Measurements from ENCODE around the gene PTDSS2. TPM values are rescaled to one million over a fixed set of nuclear protein-coding genes. Genes with fewer than 3 reads are reported as not detected.

PTDSS2 gene
- total RNA-seq, 1 donor from 2014 or later = 81.1 TPM

DNA sequence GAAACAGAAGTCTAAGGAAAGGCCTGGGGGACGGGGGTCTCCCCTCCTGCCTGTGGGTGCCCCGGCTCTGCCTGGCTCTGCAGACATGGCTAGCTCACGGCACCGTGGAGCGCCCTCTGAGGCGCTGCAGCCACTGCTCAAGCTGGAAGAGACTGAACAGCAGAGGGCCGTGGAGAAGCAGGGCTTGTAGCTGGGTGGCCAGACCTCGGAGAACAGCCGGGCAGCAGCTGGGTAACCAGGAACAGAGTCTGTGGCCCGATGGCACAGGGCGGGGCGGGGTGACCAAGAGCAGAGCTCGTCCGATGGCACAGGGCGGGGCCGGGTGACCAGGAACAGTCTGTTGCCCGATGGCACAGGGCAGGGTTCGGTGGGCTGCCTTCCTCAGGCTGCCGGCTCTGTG, 38.9 kb downstream of the PTDSS2 start:
- Histone ChIP-seq H3K27me3 (ENCODE audit: control insufficient read depth, insufficient read depth, low read length) (no peaks in the 10 kb centered on the region), H3K36me3 (ENCODE audit: control insufficient read depth, insufficient read depth, low read length) (no peaks in the 10 kb centered on the region), H3K4me3 (ENCODE audit: low read depth, low read length) (no peak overlapping the region)
- no peak for DNase-seq (ENCODE audit: low read depth)
- TF ChIP-seq, protein P1, sequence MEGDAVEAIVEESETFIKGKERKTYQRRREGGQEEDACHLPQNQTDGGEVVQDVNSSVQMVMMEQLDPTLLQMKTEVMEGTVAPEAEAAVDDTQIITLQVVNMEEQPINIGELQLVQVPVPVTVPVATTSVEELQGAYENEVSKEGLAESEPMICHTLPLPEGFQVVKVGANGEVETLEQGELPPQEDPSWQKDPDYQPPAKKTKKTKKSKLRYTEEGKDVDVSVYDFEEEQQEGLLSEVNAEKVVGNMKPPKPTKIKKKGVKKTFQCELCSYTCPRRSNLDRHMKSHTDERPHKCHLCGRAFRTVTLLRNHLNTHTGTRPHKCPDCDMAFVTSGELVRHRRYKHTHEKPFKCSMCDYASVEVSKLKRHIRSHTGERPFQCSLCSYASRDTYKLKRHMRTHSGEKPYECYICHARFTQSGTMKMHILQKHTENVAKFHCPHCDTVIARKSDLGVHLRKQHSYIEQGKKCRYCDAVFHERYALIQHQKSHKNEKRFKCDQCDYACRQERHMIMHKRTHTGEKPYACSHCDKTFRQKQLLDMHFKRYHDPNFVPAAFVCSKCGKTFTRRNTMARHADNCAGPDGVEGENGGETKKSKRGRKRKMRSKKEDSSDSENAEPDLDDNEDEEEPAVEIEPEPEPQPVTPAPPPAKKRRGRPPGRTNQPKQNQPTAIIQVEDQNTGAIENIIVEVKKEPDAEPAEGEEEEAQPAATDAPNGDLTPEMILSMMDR (IDR thresholded peaks at IDR 0.05; ENCODE audit: insufficient read depth, low read length, poor library complexity, severe bottlenecking) = no peak

DNA sequence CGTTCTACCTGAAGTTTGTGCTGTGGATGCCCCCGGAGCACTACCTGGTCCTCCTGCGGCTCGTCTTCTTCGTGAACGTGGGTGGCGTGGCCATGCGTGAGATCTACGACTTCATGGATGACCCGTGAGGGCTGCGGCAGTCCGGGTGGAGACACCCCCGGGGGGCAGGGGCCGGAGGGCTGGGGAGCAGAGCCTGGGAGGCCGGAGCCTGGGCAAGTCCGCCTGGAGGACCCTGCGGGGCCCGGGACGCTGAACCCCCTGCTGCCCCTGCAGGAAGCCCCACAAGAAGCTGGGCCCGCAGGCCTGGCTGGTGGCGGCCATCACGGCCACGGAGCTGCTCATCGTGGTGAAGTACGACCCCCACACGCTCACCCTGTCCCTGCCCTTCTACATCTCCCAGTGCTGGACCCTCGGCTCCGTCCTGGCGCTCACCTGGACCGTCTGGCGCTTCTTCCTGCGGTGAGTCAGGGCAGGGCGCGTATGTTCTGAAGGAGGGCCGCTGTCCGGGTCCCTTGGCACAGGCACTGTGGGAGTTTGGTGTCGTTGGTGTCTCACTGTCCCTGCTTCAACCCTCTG, 39.6 kb downstream of the PTDSS2 start:
- TF ChIP-seq, protein P1 (IDR thresholded peaks at IDR 0.05; ENCODE audit: insufficient read depth, low read length, poor library complexity, severe bottlenecking) = no peak
- Histone ChIP-seq H3K27me3 (ENCODE audit: control insufficient read depth, insufficient read depth, low read length) (no peaks in the 10 kb centered on the region), H3K4me3 (ENCODE audit: low read depth, low read length) (no peak overlapping the region), H3K36me3 (ENCODE audit: control insufficient read depth, insufficient read depth, low read length) (no peaks in the 10 kb centered on the region)
- DNase-seq (ENCODE audit: low read depth) = no peak

DNA sequence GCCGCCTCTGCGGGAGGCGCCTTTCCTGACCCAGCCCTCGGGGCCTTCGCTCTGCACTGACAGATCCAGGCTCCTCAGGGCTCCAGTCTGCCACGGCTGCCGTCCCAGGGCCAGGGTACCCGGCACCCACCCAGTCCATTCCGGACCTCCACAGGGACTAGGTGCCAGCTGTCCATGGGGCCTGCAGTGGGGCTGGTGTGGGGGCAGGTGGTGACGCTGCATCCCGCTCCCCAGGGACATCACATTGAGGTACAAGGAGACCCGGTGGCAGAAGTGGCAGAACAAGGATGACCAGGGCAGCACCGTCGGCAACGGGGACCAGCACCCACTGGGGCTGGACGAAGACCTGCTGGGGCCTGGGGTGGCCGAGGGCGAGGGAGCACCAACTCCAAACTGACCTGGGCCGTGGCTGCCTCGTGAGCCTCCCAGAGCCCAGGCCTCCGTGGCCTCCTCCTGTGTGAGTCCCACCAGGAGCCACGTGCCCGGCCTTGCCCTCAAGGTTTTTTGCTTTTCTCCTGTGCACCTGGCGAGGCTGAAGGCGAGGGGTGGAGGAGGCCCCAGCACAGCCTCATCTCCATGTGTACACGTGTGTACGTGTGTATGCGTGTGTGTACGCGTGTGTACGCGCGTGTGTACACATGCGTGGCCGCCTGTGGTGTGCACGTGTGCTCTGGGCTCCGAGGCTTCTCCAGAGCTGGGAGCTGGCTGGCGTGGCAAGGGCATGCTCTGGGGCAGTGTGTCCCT, 40.3 kb downstream of the PTDSS2 start:
- H3K36me3 ChIP-seq (ENCODE audit: control insufficient read depth, insufficient read depth, low read length) = peaks cover 1% of the 10 kb centered on the region
- no peak for DNase-seq (ENCODE audit: low read depth)

DNA sequence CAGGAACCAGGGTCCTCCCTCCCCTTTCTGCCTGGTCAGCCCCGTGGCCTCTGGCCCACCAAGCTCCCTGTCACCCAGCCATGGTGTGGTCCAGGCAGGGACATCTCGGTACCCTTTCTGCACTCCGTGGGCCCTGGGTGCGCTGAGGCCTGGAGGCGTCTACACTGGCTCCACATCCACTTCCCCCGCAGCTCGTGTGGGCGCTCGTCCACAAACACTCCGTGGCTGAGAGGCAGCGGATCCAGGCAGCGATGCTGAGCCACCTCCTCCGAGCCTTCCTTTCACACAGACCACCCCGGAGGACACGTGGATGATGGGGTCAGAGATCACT, 40.8 kb downstream of the PTDSS2 start:
- H3K4me3 ChIP-seq (ENCODE audit: low read depth, low read length) = no peak overlapping the region
- H3K36me3 ChIP-seq (ENCODE audit: control insufficient read depth, insufficient read depth, low read length) = peaks cover 1% of the 10 kb centered on the region
- no peaks in the 10 kb centered on the region for H3K27me3 ChIP-seq (ENCODE audit: control insufficient read depth, insufficient read depth, low read length)
- TF ChIP-seq, protein P1 (IDR thresholded peaks at IDR 0.05; ENCODE audit: insufficient read depth, low read length, poor library complexity, severe bottlenecking) = no peak
- DNase-seq (ENCODE audit: low read depth) = no peak

More for the DNA sequence above, 40.3 kb downstream of the PTDSS2 start:
- TF ChIP-seq, protein P1 (IDR thresholded peaks at IDR 0.05; ENCODE audit: insufficient read depth, low read length, poor library complexity, severe bottlenecking) = no peak
- Histone ChIP-seq H3K27me3 (ENCODE audit: control insufficient read depth, insufficient read depth, low read length) (no peaks in the 10 kb centered on the region), H3K4me3 (ENCODE audit: low read depth, low read length) (no peak overlapping the region)

DNA sequence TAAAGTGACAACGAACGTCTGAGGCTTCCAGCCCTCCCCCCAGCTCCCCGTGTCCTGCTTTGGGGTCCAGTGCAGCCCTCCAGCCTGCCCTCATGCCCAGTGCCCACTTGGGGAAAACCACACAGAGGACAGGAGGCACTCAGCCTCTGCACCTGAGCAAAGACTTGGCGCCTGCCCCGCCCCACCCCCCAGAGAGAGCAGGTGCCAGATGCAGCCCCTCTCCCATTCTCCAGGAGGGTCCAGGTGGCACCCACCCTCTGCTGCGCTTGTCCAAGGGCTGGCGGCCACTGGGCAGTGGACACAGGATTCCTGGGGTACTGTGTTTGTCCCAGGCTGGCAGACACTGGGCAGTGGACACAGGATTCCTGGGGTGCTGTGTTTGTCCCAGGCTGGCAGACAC, 41.3 kb downstream of the PTDSS2 start:
- TF ChIP-seq, protein P1 (IDR thresholded peaks at IDR 0.05; ENCODE audit: insufficient read depth, low read length, poor library complexity, severe bottlenecking) = no peak
- no peak for DNase-seq (ENCODE audit: low read depth)
- Histone ChIP-seq H3K27me3 (ENCODE audit: control insufficient read depth, insufficient read depth, low read length) (no peaks in the 10 kb centered on the region), H3K36me3 (ENCODE audit: control insufficient read depth, insufficient read depth, low read length) (peaks cover 1% of the 10 kb centered on the region), H3K4me3 (ENCODE audit: low read depth, low read length) (no peak overlapping the region)
